ENCODE data around the gene ZIC5.

The ZIC5 gene

GRCh38 chr13:99984461-99985240 is 13.1 kb upstream of the ZIC5 start:
- Mint-ChIP-seq H3K4me3 (peak overlapping the region; percentile 82), H3K4me1 (peaks cover 63% of the 10 kb centered on the region), H3K9me3 (no peaks in the 10 kb centered on the region), H3K27ac (no peak overlapping the region), H3K27me3 (ENCODE audit: low read depth, poor library complexity) (peaks cover 76% of the 10 kb centered on the region), H3K36me3 (ENCODE audit: low read depth) (peaks cover 6% of the 10 kb centered on the region)
- TF ChIP-seq CTCF (IDR thresholded peaks at IDR 0.05), result no peak
- DNase-seq, result no peak

- H3K4me3 Mint-ChIP-seq, result peak overlapping the region; percentile 82
- H3K27ac Mint-ChIP-seq, result no peak overlapping the region
- H3K9me3 Mint-ChIP-seq, result no peaks in the 10 kb centered on the region
- TF ChIP-seq CTCF (IDR thresholded peaks at IDR 0.05), result no peak
- H3K4me1 Mint-ChIP-seq, result peaks cover 57% of the 10 kb centered on the region
- H3K36me3 Mint-ChIP-seq (ENCODE audit: low read depth), result peaks cover 6% of the 10 kb centered on the region
- H3K27me3 Mint-ChIP-seq (ENCODE audit: low read depth, poor library complexity), result peaks cover 76% of the 10 kb centered on the region
- DNase-seq, result no peak
These were observed 12.2 kb upstream of the ZIC5 start for GRCh38 chr13:99983499-99984401.

GRCh38 chr13:99982731-99983498 is 11.3 kb upstream of the ZIC5 start:
- H3K27ac Mint-ChIP-seq, result no peak overlapping the region
- peaks cover 58% of the 10 kb centered on the region for H3K4me1 Mint-ChIP-seq
- peaks cover 6% of the 10 kb centered on the region for H3K36me3 Mint-ChIP-seq (ENCODE audit: low read depth)
- no peak for DNase-seq
- H3K4me3 Mint-ChIP-seq, result peak overlapping the region; percentile 82
- TF ChIP-seq CTCF (IDR thresholded peaks at IDR 0.05), result no peak
- H3K9me3 Mint-ChIP-seq, result no peaks in the 10 kb centered on the region
- H3K27me3 Mint-ChIP-seq (ENCODE audit: low read depth, poor library complexity), result peaks cover 76% of the 10 kb centered on the region

- Mint-ChIP-seq H3K4me3 (peak overlapping the region; percentile 82), H3K36me3 (ENCODE audit: low read depth) (peaks cover 6% of the 10 kb centered on the region), H3K27me3 (ENCODE audit: low read depth, poor library complexity) (peaks cover 76% of the 10 kb centered on the region), H3K27ac (no peak overlapping the region), H3K9me3 (peaks cover 3% of the 10 kb centered on the region), H3K4me1 (peaks cover 58% of the 10 kb centered on the region)
- no peak for TF ChIP-seq CTCF (IDR thresholded peaks at IDR 0.05)
- peak; percentile 61 for DNase-seq
These were observed 10.6 kb upstream of the ZIC5 start for GRCh38 chr13:99982036-99982730.

GRCh38 chr13:99981735-99982035 is 10.1 kb upstream of the ZIC5 start, which contains the start of gene ZIC2:
Gene ZIC2 (plus strand): TSS chr13:99981784. CDS start chr13:99982065, 281 bp downstream.
- H3K27me3 Mint-ChIP-seq (ENCODE audit: low read depth, poor library complexity), result peaks cover 76% of the 10 kb centered on the region
- peaks cover 58% of the 10 kb centered on the region for H3K4me1 Mint-ChIP-seq
- no peak for TF ChIP-seq CTCF (IDR thresholded peaks at IDR 0.05)
- H3K36me3 Mint-ChIP-seq (ENCODE audit: low read depth), result peaks cover 6% of the 10 kb centered on the region
- peak within 1 kb of the TSS; percentile 82 for H3K4me3 Mint-ChIP-seq
- H3K27ac Mint-ChIP-seq, result no peak within 1 kb of the TSS
- peak; percentile 65 for DNase-seq
- H3K9me3 Mint-ChIP-seq, result peaks cover 3% of the 10 kb centered on the region

Measured in nephron progenitor cell (in vitro differentiated cells).